ENCODE measurements around the gene MYO7A.

DNA sequence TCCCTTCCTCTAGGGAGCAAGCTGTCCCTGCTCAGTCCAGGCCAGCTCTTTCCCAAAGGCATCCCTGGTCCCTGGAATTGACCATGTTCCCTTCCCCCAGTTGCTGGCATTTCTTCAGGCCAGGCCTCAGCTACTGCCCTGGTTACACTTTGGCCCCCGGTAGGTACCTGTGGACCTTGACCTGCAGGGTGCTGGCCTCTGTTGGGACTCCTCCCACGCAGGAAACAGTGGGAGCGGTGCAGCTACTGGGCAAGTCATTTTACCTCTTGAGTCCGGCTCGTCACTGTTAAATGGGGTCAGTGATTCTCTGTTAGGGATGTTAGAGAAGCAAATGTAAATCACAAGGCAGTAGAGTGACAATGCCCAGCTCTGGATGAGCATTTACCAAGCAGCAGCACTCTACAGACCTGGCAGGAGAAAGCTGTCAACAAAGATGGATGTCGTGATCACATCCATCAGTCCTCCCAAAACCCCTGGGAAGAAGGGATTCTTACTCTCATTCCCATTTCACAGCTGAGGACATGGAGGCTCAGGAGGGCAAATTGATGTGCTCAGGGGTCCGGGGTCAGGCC is 16.9 kb downstream of the MYO7A start:
- no peak for TF ChIP-seq CTCF (IDR thresholded peaks at IDR 0.05; ENCODE audit: low read length)
- no peak for TF ChIP-seq EZH2 (IDR thresholded peaks at IDR 0.05; ENCODE audit: borderline replicate concordance, low read length)

Data from OCI-LY1 (cell line).